Stimulated activated CD8-positive, alpha-beta memory T cell treated with anti-CD3 and anti-CD28 coated beads, Interleukin-12 subunit alpha, Interleukin-12 subunit beta, amount 100 ng/mL, for 1 hour (primary cell): ENCODE results near the gene NAT16.
"Not testable (repeated sequence)": the region's sequence is repeated elsewhere in the genome, so short reads cannot be mapped to it uniquely, and the experiment has no call there.

ENCODE experiments used
- DNase-seq: peaks from one replicate; pipeline ENCODE4 v3.0.0-alpha.2; 2020; ENCODE audit warnings: low read depth

NAT16 gene

DNA sequence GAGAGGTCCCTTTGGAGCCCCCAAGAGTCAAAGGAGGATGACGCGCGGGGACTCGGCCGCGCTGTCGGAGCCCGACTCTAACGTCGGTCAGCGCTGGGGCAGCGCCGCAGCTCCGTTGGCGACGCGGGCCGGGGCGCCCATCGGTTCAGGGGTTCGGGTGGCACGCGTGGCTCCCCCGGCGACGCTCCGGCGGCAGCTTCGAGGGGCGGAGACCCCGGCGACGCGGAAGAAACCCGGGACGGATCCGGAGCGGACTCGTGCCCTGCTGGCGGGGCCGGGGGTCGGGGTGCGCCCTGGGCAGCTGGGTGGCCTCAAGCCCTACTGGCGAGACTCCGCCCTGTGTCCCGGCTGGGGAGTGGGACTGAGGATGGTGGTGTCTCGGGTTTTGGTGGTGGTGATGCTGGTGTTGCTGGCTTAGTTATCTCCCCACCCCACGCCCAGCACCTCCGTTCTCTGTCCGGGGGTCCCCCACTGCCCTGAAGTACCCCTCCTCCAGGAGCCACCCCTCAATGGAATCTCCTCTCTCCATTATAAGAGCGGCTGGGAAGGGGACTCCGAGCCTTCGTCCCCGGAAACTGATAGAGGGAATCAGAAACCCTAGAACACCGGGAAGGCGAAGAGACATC, at the start of gene NAT16:
Gene NAT16, minus strand, starts transcription at position 164 of the 626 bp plus-strand sequence. CDS start 5,486 bp downstream, outside the sequence.
- no peak for DNase-seq

DNA sequence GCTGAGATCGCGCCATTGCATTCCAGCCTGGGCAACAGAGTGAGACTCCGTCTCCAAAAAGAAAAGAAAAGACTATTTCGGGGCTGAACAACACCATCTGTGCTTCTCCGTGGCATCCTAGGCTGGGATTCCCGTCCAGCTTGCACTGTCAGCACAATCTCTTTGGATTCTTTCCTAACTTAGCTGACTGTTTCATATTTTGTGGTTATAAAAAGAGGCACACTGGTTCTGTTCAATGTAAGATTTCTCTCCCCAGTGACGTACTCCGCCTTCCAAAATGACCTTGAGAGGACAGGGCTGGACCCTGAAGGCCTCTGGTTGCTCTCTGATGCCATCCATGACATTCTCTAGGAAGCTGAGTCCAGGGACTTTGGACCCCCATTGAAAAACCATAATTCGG, 46.6 kb upstream of the NAT16 start:
- no peak for DNase-seq

DNA sequence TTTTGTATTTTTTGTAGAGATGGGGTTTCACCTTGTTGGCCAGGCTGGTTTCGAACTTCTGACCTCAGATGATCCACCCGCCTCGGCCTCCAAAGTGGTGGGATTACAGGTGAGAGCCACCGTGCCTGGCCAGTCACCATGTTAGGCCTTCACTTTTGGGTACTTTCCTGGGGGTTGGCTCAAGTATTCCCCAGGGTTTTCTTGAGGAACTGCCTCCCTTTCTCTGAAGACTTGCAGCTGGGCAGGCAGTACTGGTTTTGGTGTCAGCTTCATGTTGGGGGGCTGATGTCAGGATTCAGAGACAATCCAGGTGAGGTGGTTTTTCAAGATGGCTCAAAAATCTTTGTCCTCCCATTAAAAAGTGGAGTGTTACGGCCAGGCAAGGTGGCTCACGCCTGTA, 45.6 kb upstream of the NAT16 start:
- no peak for DNase-seq

DNA sequence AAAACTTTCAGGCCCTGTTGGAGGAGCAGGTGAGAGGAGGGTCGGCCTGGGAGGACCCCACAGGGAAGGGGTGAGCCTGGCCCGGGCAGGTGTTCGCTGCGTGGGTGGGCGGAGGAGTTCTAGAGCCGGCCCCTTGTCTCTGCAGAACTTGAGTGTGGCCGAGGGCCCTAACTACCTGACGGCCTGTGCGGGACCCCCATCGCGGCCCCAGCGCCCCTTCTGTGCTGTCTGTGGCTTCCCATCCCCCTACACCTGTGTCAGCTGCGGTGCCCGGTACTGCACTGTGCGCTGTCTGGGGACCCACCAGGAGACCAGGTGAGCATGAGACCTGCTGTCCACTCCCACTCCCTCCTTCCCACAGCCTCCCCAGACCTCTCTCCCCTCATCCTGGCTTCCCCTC, 43.4 kb upstream of the NAT16 start:
- DNase-seq: no peak

DNA sequence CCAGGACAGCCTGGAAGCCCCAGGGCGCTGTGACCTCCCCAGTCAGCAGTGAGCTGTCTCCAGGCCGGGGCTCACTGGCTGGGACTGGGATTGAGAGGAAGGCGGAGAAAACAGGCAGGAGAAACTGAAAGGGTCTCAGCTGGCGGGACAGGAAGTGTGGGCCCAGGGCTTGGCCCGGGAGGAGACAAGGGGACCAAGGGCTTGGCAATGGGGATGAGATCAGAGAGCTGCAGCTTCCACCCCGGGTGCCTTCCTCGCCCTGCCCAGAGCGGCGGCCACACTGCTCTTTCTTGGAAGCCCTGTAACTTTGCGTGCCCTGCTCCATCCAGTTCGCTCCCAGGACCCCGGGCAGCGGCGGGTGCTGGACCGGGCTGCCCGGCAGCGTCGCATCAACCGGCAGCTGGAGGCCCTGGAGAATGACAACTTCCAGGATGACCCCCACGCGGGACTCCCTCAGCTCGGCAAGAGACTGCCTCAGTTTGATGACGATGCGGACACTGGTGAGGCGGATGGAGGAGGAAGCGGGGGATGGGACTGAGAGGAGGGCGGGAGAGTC, 42.3 kb upstream of the NAT16 start:
- no peak for DNase-seq

DNA sequence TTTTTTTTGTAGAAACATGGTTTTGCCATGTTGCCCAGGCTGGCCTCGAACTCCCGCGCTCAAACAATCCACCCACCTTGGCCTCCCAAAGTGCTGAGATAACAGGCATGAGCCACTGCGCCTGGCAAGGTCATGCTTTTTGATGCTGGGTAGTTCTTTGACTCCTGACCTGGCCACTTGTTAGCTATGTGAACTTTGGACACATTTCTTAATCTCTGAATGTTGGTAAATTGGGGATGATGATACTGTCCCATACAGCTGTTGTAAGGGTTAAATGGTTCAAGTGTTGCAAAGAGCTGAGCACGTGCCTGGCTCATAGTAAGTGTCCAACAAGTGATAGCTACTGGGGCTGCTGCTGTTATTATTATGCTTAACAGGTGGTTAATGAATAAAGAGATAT, 40.2 kb upstream of the NAT16 start:
- no peak for DNase-seq

DNA sequence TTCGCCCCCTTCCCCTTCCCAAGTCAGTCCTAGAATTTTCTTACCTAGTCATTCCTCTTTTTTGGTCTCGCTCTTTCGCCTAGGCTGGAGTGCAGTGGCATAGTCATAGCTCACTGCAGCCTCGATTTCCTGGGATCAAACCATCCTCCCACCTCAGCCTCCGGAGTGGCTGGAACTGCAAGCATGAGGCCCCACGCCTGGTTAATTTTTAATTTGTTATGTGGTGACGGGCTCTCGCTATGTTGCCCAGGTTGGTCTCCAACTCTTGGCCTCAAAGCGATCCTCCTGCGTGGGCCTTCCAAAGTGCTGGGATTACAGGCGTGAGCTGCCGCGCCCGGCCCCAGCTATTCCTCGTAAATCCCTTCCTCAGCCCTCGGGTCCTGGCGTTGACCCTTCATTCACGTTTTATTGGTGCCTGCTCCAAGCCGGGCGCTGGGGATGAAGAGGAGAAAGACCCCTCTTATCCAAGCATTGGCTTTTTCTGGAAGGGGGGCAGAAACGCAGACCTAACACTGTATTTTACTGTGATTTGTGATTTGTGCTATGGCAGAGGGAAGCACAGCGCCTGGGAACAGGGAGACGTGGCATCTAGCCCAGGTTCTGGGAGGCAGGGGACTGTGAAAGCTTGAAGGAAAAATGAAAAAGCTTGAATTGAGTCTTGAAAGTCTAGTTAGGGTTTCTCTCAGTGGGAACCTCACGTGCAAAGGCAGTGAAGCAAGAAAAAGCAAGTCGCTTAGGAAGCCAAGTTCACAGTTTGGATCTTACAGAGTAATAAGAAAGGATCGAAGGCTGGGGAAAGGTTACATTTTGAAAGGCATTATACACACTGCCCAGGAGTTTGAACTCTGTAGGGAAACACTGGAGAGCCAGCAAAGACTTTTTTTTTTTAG, 38.4 kb upstream of the NAT16 start:
- no peak for DNase-seq

DNA sequence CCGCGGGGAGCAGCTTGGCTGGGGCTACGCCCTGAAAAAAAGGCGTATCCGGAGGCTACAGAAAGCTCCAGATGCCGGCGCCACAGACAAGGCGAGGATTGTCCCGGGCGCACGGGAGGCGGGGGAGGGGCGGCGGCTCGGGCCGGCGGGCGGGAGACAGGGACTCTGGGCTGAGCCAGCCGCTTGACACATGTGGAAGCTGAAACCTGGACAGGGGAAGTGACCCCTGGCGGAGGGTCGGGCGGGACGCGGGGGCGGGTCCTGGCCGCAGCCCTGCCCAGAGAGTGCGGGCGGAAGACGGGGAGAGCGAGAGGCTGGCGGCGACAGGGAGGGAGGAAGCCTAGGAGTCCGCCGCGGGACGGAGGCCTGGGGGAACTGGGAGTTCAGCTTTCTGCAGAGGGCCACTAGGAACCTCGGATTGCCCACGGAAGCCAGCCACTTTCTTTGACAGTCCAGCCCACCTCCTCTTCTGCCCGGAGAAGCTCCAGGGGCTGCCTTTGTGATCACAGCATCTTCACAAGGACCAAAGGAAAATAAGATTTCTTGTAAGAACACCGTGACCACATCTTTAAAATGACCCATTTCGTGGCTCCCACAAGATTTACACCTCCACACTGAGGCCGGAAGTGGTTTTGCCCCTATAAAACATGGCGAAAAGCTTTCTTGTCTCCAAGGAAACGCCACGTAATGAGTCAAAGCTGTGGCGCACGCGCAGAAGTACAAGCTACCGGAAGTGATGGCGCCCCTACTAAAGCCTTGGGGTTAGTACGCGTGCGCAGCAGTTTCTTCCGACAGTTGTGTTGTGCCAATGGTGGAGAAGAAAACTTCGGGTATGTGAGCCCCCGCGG, 37.5 kb upstream of the NAT16 start, which contains the start of the genes PLOD3 and ZNHIT1:
Gene PLOD3, minus strand, starts transcription at position 194 of the 848 bp plus-strand sequence. CDS start 307 bp downstream, outside the sequence.
Gene ZNHIT1, plus strand, starts transcription at position 778 of the 848 bp plus-strand sequence. Its CDS starts 31 bp downstream, at position 809.
- peak; percentile 98 for DNase-seq

DNA sequence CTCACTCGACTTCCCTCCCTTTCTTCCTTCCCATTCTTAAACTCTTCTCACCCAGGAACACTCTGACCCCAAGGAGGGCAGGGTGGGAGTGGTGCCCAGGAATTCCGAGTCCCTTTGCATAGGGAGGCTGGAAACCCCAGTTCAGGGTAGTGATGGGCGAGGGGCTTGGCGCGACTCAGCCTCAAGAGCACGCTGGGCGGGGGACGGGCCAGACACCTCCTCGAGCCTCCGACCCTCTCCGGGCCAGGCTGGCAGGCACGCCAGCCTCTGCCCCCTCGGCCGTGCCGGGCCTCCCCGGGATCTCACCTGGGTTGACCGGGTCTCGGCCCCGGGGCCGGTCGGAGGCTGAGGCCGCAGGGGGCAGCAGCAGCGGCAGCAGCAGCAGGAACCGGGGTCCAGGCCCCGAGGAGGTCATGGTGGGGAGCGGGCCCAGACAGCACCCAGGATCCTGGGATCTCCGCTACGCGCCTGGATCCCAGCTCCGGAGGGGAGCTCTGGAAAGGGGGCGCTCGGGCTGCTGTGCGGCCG, 36.8 kb upstream of the NAT16 start:
- no peak for DNase-seq

DNA sequence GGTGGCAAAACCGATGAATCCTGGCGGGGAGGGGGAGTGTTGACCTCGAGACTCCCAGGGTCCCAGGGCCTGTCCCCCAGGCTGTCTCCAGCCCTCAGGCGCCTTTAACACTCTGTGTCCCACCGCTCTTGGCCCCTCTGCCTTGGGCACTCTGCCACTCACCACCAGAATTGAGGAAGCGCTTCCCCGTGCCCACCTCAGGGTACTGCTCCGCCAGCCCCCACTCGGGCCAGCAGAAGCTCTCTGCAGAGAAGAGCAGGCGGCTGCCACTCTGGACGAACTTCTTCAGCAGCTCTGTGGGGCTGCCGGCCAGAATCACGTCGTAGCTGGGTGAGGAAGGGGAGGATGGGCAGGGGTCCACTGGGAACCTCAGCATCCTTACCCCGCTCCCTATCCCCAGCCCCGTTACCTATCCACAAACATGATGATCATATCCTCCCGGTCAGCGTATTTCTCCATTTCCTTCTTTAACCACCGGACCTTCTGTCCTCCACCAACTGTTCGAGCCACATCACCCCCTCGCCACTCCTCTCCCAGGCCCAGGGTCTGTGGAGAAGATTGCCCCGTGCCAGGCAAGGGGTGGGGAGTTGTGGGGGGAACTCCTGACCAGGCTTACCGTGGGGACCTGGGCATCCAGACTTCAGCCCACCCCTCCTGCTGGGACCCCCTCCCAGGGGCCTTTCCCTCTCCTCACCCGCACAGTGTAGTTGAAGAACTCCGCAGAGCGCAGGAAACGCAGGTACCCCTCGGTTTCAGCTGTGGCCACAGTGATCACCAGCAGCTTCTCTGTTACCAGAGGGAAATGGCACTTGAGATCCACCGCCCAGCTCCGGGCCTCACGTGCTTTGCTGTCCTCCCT, 36.1 kb upstream of the NAT16 start:
- DNase-seq: no peak

DNA sequence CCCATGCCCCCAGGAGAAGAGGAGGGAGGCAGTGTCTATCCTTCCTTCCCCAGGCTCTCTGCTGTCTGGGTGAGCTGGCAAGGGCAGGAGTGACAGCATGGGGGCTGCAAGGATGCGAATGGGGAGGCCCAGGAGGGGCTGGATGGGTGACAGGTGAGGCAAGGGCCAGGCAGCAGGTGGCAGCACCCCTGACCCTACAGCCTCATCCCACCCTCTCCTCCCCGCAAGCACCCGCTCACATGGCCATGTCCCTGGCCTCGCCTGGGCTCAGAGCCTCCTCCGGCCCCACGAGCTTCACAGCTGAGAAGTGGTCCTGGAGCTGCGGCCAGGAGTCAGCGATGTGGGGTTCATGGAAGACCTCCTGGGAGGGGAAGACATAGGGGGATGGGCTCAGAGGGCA, 31.9 kb upstream of the NAT16 start:
- DNase-seq: no peak

DNA sequence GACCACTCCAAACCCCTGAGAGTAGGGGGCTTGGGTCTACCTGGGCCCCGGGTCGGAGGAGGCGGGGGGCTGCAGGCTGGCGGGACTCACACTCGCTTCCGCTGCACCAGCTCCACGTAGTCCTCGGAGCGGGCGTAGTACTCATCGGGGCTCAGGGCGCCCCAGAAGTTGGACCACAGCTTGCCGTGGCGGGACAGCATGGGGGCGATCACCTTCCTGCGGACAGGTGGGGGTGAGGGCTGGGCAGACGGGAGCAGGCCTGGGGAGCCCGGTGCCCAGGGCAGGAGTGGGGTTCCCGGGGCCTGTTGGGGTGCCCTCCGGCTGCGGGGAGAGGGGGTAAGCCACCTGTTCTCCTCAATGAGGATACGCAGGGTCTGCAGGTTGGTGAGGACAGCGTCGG, 31.4 kb upstream of the NAT16 start:
- DNase-seq: no peak

DNA sequence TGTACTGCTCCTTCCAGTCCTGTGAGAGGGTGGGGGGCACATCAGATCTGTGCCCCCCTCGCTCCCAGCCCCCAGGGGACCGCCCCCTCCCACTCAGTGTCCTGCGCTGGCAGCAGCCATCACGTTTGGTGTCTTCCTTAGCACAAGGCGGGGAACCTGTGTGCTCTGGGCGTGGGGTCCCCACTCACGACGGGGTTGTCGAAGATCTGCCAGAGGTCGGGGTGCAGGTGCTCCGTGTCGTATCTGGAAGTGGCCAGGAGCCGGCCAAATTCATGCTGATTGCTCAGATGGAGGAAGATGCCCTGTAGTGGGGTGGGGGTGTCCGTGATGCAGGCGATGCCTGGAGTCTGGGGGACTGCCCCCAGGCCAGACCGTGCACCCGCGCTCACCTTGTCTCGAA, 30.1 kb upstream of the NAT16 start:
- no peak for DNase-seq

DNA sequence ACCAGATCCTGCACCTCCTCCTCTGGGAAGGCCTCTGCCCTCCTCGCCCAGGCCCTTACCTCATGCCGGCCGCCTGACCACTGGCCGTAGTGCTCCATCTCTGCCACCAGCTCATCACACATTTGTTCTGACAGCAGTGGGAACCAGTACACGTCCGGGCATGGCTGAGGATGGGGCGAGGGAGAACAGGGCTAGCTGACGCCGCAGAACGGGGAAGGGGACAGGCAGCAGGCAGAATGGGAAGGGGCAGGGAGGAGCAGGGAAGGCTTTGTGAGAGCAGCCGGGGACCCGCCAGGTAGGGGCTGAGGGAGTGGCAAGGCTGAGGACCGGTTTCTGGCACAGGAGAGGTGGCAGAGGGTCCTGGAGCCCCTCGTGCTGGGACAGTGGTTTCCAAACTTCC, 28.7 kb upstream of the NAT16 start:
- DNase-seq: no peak

DNA sequence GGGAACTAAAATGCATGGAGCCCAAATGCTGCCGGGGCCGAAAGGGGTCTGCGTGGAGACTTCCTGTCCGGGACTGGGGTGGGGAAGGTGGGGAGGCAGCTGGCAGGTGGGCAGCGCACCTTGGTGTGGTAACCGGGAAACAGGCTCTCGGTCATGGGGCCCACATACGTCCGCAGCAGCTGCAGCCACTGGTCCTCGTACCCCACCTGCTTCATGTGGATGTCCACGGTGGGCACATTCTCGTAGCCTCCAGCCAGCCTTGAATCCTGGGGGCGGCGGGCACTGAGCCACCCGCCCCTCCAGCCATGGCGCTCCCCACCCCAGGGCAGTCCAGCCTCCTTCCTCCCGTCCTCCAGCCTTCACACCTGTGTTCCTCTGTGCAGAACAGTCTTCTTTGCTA, 27.4 kb upstream of the NAT16 start:
- DNase-seq: no peak

DNA sequence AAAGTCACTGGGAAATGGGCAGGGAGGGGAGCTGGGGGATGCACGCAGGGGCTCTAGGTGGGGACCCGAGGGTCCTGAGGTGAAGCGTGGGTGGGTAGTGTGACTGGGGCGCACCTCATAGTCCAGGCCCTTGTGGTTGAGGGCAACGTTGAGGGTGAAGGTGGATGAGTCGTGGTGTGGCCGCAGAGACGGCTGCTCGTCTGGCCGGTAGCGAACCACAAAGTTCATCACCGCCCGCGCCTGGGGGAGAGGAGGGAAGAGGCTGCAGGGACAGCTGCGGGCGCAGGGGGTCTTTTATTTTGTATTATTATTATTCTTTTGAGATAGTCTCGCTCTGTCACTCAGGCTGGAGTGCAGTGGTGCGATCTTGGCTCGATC, 26.6 kb upstream of the NAT16 start:
- no peak for DNase-seq

DNA sequence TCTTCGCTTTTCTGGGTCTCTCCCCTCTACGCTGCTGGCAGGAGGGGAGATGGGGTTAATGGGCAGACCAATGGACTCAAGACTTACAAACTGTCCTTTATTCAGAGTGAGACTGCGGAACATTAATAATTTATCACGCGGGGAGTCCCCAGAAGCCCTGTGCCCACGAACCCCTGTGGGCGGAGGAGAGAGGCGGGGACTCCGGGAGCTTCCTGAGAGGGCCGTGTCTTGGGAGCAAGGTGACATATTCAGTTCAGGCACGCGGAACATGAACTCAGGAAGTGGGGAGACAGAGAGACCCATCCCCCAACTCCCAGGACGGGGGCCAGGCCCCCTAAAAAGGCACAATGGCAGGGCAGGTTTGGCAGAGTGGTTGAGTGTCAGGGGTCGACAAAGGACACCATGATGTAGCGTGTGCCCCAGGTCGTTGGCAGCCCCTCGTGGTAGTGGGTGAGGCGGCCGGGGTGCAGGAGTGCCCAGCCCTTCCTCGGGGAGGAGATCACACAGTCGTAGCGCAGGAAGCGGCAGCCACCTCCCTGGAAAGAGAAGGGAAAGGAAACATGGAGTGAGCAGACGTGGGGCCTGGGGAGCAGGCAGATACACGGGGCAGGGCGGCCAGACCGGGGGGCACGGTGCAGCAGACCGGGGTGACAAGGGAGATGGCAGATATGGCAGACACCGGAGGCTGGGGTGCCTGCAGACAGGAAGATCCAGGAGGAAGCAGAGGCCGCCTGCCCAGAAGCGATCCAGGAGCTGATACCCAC, 26.0 kb upstream of the NAT16 start:
- no peak for DNase-seq

DNA sequence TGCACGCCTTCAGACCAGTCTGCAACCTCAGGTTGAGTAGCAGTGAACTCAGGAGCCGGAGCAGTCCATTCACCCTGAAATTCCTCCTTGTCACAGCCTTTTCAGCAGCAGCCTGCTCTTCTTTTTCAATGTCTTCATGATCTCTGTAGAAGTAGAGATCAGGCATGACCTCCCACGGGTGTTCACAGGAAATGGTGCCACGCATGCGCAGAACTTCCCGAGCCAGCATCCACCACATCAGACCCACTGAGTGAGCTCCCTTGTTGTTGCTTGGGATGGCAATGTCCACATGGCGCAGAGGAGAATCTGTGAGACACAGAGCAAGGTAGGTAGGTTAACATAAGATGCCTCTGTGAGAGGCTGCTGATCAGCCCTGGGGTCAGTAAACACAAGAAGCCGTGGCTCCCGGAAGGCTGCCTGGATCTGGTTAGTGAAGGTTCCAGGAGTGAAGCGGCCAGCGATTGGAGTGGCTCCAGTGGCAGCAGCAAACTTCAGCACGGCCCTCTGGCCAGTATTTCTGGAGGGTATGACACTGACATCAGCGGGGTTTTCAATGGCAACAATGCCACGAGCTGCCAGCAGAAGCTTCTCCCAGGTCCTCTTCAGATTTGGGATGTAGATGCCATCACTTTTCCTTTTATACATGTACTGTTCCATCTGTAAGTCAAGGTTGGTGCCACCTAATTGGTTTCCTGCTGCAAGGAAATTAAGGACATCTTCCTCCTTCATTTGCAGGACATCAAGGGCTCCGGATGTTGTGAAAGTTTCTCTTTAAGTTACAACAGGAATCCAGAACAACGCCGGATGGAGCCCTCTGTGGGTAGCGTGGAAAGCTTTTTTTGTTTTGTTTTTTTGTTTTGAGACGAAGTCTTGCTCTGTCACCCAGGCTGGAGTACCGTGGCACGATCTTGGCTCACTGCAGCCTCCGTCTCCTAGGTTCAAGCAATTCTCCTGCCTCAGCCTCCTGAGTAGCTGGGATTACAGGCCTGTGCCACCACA, 23.9 kb upstream of the NAT16 start:
- DNase-seq: not testable (repeated sequence)

DNA sequence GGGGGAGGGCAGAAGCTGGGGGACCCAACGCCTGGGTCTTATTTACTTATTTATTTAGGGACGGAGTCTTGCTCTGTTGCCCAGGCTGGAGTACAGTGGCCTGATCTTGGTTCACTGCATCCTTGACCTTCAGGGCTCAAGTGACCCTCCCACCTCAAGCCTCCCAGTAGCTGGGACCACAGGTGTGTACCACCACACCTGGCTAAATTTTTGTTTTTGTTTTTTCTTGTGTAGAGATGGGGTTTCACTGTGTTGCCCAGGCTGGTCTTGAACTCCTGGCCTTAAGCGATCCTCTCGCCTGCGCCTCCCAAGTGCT, 22.5 kb upstream of the NAT16 start:
- DNase-seq: no peak
